ENCODE results near the gene ARHGEF25.
"Not testable (repeated sequence)": the region's sequence is repeated elsewhere in the genome, so short reads cannot be mapped to it uniquely, and the experiment has no call there.

Gene ARHGEF25

GRCh38 chr12:57611108-57611826 is at the start of gene ARHGEF25:
TSS of gene ARHGEF25 (plus strand) at chr12:57611435. CDS start at chr12:57611895, 460 bp downstream.
- peak; percentile 4 for FAIRE-seq
- peak; percentile 81 for DNase-seq (ENCODE audit: insufficient read length, low spot score)

- DNase-seq (ENCODE audit: insufficient read length, low spot score), result no peak
- FAIRE-seq, result no peak
Observed at GRCh38 chr12:57563358-57563757, 47.9 kb upstream of the ARHGEF25 start.

GRCh38 chr12:57564178-57564740 is 47.0 kb upstream of the ARHGEF25 start:
- DNase-seq (ENCODE audit: insufficient read length, low spot score) (no peak), FAIRE-seq (no peak)

- DNase-seq (ENCODE audit: insufficient read length, low spot score), result no peak
- no peak for FAIRE-seq
Observed at GRCh38 chr12:57568838-57569237, 42.4 kb upstream of the ARHGEF25 start.

GRCh38 chr12:57569858-57570257 is 41.4 kb upstream of the ARHGEF25 start:
- no peak for DNase-seq (ENCODE audit: insufficient read length, low spot score)

GRCh38 chr12:57570438-57570837 is 40.8 kb upstream of the ARHGEF25 start:
- DNase-seq (ENCODE audit: insufficient read length, low spot score); FAIRE-seq: not testable (repeated sequence)

More at GRCh38 chr12:57569858-57570257, 41.4 kb upstream of the ARHGEF25 start:
- FAIRE-seq, result no peak

GRCh38 chr12:57571926-57572762 is 39.1 kb upstream of the ARHGEF25 start:
- no peak for DNase-seq (ENCODE audit: insufficient read length, low spot score)
- no peak for FAIRE-seq

- FAIRE-seq (no peak), DNase-seq (ENCODE audit: insufficient read length, low spot score) (no peak)
Observed at GRCh38 chr12:57574795-57575194, 36.4 kb upstream of the ARHGEF25 start.

GRCh38 chr12:57575771-57576612 is 35.2 kb upstream of the ARHGEF25 start:
- DNase-seq (ENCODE audit: insufficient read length, low spot score) (no peak), FAIRE-seq (no peak)

- FAIRE-seq (no peak), DNase-seq (ENCODE audit: insufficient read length, low spot score) (no peak)
Observed at GRCh38 chr12:57576613-57577160, 34.5 kb upstream of the ARHGEF25 start.

- DNase-seq (ENCODE audit: insufficient read length, low spot score) (no peak), FAIRE-seq (no peak)
Observed at GRCh38 chr12:57577981-57578758, 33.1 kb upstream of the ARHGEF25 start.

- no peak for FAIRE-seq
- no peak for DNase-seq (ENCODE audit: insufficient read length, low spot score)
Observed at GRCh38 chr12:57579011-57579410, 32.2 kb upstream of the ARHGEF25 start.

GRCh38 chr12:57579677-57580465 is 31.4 kb upstream of the ARHGEF25 start:
- no peak for FAIRE-seq

GRCh38 chr12:57580466-57580795 is 30.8 kb upstream of the ARHGEF25 start:
- DNase-seq (ENCODE audit: insufficient read length, low spot score), result no peak
- FAIRE-seq, result no peak

More at GRCh38 chr12:57579677-57580465, 31.4 kb upstream of the ARHGEF25 start:
- no peak for DNase-seq (ENCODE audit: insufficient read length, low spot score)

GRCh38 chr12:57581802-57582201 is 29.4 kb upstream of the ARHGEF25 start:
- DNase-seq (ENCODE audit: insufficient read length, low spot score) (no peak), FAIRE-seq (no peak)

- no peak for FAIRE-seq
- DNase-seq (ENCODE audit: insufficient read length, low spot score), result no peak
Observed at GRCh38 chr12:57582440-57582839, 28.8 kb upstream of the ARHGEF25 start.

GRCh38 chr12:57583008-57583831 is 28.0 kb upstream of the ARHGEF25 start:
- FAIRE-seq, result no peak
- DNase-seq (ENCODE audit: insufficient read length, low spot score), result peak; percentile 93

- no peak for FAIRE-seq
Observed at GRCh38 chr12:57584050-57584449, 27.2 kb upstream of the ARHGEF25 start.

More at GRCh38 chr12:57584050-57584449, 27.2 kb upstream of the ARHGEF25 start:
- no peak for DNase-seq (ENCODE audit: insufficient read length, low spot score)

All from HTR-8/SVneo (cell line).